ENCODE results near the gene ADCY3. TPM values are rescaled to one million over a fixed set of nuclear protein-coding genes. Genes with fewer than 3 reads are reported as not detected.
A peak's percentile ranks its signal among the peaks of the same experiment; 100 is the strongest.

ADCY3 gene
- total and polyA plus RNA-seq, 9 of the 15 experiments (the other 6 are each of a cell fraction or from before 2014, with no cell fraction given) = 1.5 to 54.8 (median 26.3) TPM

- Histone ChIP-seq H4K20me1 (replicated peaks; ENCODE audit: control insufficient read depth, insufficient read depth, low read length) (0 out of 2 replicates have a peak, but pooled peaks cover 2% of the 10 kb centered on the region), H3K4me1 (replicated peaks in 1 of 2; ENCODE audit: control insufficient read depth in 2 of 2, insufficient read depth in 2 of 2, low read length in 2 of 2) (peaks cover 5 to 28% of the 10 kb centered on the region in 2 experiments; a peak in 4 of 5 replicates), H3K27me3 (ENCODE audit: control insufficient read depth in 2 of 2, insufficient read depth in 2 of 2, low read length in 2 of 2) (no peaks in the 10 kb centered on the region), H3K4me3 (no peak overlapping the region), H3K79me2 (ENCODE audit: control insufficient read depth, insufficient read depth, low read length) (peaks cover 2% of the 10 kb centered on the region; the same call in 2 of the 3 replicates), H3K36me3 (ENCODE audit: control insufficient read depth, insufficient read depth, low read length) (peaks cover 96% of the 10 kb centered on the region), H3K9me1 (ENCODE audit: control insufficient read depth, insufficient read depth, low read length) (no peaks in the 10 kb centered on the region), H3K9me3 (replicated peaks; ENCODE audit: control insufficient read depth, insufficient read depth, low read depth, low read length) (no peaks in the 10 kb centered on the region), H2AFZ (ENCODE audit: low read depth, low read length) (no peak overlapping the region), H3K9ac (ENCODE audit: insufficient read depth in 1 of 2, low read depth in 2 of 2, low read length in 2 of 2) (no peak overlapping the region), H3K27ac (ENCODE audit: extremely low read depth, low read depth, low read length) (no peak overlapping the region), H3K4me2 (ENCODE audit: insufficient read depth, low read length) (no peak overlapping the region)
- ChIA-PET POLR2A (interaction anchor here (0.6 to 1.8 kb wide), 5 partner anchors 10 to 810 kb away, joined by 3 to 5 read pairs (median 3); no protein-coding TSS in a partner anchor), CTCF (ENCODE audit: low intra/inter-chr PET ratio) (no interaction called here)
- TSS peak; percentile 3 for BruUV-seq (replicated peaks)
- in situ Hi-C loops (cut with MboI) = no loop called here
- no peak for DNase-seq (ENCODE audit: extremely low read depth in 1 of 4, low spot score in 3 of 4)
- intact Hi-C loops (cut with micrococcal nuclease) = no loop called here
- ATAC-seq = no peak
- 87% methylated on average over 15 of the region's 17 CpGs for WGBS (ENCODE audit: insufficient coverage, low coverage, missing lambda C conversion rate)
- no peak for FAIRE-seq
- no peak for TF ChIP-seq ZFX (CRISPR knock-in tag; IDR thresholded peaks at IDR 0.05)
- no peak for TF ChIP-seq STAT6 (CRISPR knock-in tag; IDR thresholded peaks at IDR 0.05)
- no peak for TF ChIP-seq EP300 (IDR thresholded peaks at IDR 0.05; ENCODE audit: low read length)
- TF ChIP-seq POLR2A (conservative IDR thresholded peaks at IDR 0.05) = peak; percentile 55; the same call in 1 of the 2 replicates
- peak; percentile 30; the same call in 1 of the 2 replicates for TF ChIP-seq SUPT5H (IDR thresholded peaks at IDR 0.05)
- no peak for TF ChIP-seq KLF10 (CRISPR knock-in tag; IDR thresholded peaks at IDR 0.05)
- no peak for TF ChIP-seq SMARCC2 (IDR thresholded peaks at IDR 0.05; ENCODE audit: low read depth)
- TF ChIP-seq POLR2B (IDR thresholded peaks at IDR 0.05; ENCODE audit: low read depth, partially characterized antibody) = peak; percentile 13
- peak; percentile 54; the same call in 1 of the 2 replicates for TF ChIP-seq POLR2G (IDR thresholded peaks at IDR 0.05; ENCODE audit: low read depth, low read length)
- TF ChIP-seq ZKSCAN3 (CRISPR knock-in tag; IDR thresholded peaks at IDR 0.05) = no peak
- TF ChIP-seq NFXL1 (CRISPR knock-in tag; IDR thresholded peaks at IDR 0.05) = no peak
- no peak for TF ChIP-seq BRF1 (IDR thresholded peaks at IDR 0.05; ENCODE audit: borderline replicate concordance, extremely low read depth, insufficient read length)
- no peak for TF ChIP-seq HMG20B (CRISPR knock-in tag; IDR thresholded peaks at IDR 0.05)
- no peak for TF ChIP-seq CEBPG (CRISPR knock-in tag; IDR thresholded peaks at IDR 0.05)
- TF ChIP-seq CEBPG (tag; conservative IDR thresholded peaks at IDR 0.05 in 1 of 2, IDR thresholded peaks at IDR 0.05 in 1 of 2) = no peak
- peak; percentile 81 for TF ChIP-seq RBM22 (IDR thresholded peaks at IDR 0.05; ENCODE audit: low read depth, low read length, poor library complexity, severe bottlenecking)
- no peak for TF ChIP-seq TEAD1 (CRISPR knock-in tag; IDR thresholded peaks at IDR 0.05)
- TF ChIP-seq PBX2 (CRISPR knock-in tag; IDR thresholded peaks at IDR 0.05; ENCODE audit: low read depth) = no peak
- TF ChIP-seq PBX2 (tag; conservative IDR thresholded peaks at IDR 0.05; ENCODE audit: low read depth) = no peak
Observed at GRCh38 chr2:24820598-24821432, 99.2 kb downstream of the ADCY3 start.
